HL-60 (cell line): ENCODE data around the gene AMBP.

Source experiments
- GABPA ChIP-seq: IDR thresholded peaks from 2 replicates; pipeline ENCODE4 v1.6.1; 2012; ENCODE audit warnings: low read depth
- POLR2AphosphoS5 ChIP-seq: IDR thresholded peaks from 2 replicates; pipeline ENCODE4 v1.6.1; 2012; ENCODE audit warnings: low read depth
- REST ChIP-seq: IDR thresholded peaks from 2 replicates; pipeline ENCODE4 v1.6.1; 2012; ENCODE audit warnings: low read depth; ENCODE audit not compliant: insufficient replicate concordance

DNA sequence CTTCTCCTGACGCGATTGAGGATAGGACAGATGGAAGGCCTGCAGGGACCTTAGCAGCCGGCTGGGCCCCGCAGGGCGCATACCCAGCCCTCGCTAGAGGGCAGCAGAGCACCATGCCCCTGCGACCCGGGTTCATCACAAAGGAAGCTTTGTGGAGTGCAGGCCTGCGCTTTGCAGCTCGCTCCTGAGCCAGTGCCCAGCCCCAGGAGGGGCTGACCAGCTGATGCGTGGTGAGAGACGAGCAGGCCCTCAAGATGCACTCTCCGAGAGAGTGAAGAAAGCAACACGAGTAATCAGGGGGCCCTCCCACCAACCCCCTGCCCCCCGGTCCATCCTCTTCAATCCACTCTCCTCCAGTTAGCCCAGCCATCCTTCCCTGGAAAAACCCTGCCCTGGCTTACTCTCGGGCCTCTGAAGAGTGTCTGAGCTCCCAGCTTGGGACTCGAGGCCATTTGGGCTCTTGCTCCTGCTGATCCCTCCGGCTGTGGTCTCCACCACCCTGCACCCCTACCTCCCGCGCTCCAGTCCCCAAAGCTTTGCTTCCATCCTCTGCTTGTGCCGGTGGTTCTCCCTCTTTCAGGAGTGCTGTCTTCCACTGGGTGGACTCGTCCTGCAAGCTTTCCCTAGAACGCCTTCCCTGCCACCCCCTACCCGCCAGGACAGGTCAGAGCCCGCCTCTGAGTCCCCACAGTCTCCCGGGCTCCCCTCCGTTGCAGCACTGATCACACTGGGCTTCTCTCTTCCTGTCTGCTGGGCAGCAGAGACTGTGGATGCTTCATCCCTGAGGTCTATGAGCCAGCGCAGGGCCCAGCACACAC, 30.1 kb upstream of the AMBP start:
- TF ChIP-seq POLR2AphosphoS5 = no peak
- no peak for TF ChIP-seq GABPA
- no peak for TF ChIP-seq REST
